Kidney (tissue), 14 donors: ENCODE data around the gene NEUROG2. TPM values are rescaled to one million over a fixed set of nuclear protein-coding genes. Genes with fewer than 3 reads are reported as not detected.
A peak's percentile ranks its signal among the peaks of the same experiment; 100 is the strongest.

Experiments used
- DNase-seq, 5 donors: peaks; one replicate each; pipeline ENCODE4 v3.0.0-alpha.2; 2013 to 2020
- FAIRE-seq: peaks from 2 replicates; lab custom pipeline; 2012; peaks lifted over from hg19 to GRCh38; lab: Jason Lieb, UNC
- H3K27ac ChIP-seq, 2 donors: one replicate each; pipeline ENCODE4 v1.7.0; 2013; ENCODE audit warnings: low read depth in 2 of 2, low read length in 2 of 2, inconsistent platforms in 1 of 2
- H3K27me3 ChIP-seq: one replicate; pipeline ENCODE4 v1.7.1; 2013; ENCODE audit warnings: low read length, inconsistent platforms; ENCODE audit not compliant: control insufficient read depth, insufficient read depth
- H3K36me3 ChIP-seq, 3 donors: one replicate each; pipeline versions ENCODE4 v1.7.0 to v1.7.1; 2013; ENCODE audit warnings: low read length in 3 of 3, control low read depth in 1 of 3, inconsistent platforms in 1 of 3; ENCODE audit not compliant: insufficient read depth in 3 of 3, control insufficient read depth in 2 of 3
- H3K4me1 ChIP-seq, 3 donors: one replicate each; pipeline versions ENCODE4 v1.7.0 to v1.7.1; 2013; ENCODE audit warnings: low read length in 3 of 3, inconsistent platforms in 1 of 3, low read depth in 1 of 3; ENCODE audit not compliant: control insufficient read depth in 2 of 3, insufficient read depth in 2 of 3
- H3K4me3 ChIP-seq, 3 donors: one replicate each; pipeline versions ENCODE4 v1.7.0 to v1.8.1; 2013; ENCODE audit warnings: low read length in 3 of 3, control low read depth in 1 of 3, inconsistent platforms in 1 of 3
- H3K9ac ChIP-seq, 3 donors: one replicate each; pipeline versions ENCODE4 v1.7.0 to v1.7.1; 2013; ENCODE audit warnings: low read length in 3 of 3, control low read depth in 1 of 3, inconsistent platforms in 1 of 3
- H3K9me3 ChIP-seq, 3 donors: one replicate each; pipeline versions ENCODE4 v1.7.0 to v1.7.1; 2013; ENCODE audit warnings: low read length in 3 of 3, control low read depth in 1 of 3, inconsistent platforms in 1 of 3; ENCODE audit not compliant: control insufficient read depth in 2 of 3, insufficient read depth in 1 of 3
- intact Hi-C: fragments of 100-400 bp; cut with DNase I; formaldehyde crosslinking; loops from one replicate; pipeline ENCODE4 v1.11.1; 2022
- polyA plus RNA-seq: library from polyadenylated mRNA; stranded (reverse); fragments of 350-450 nt; fragmentation: Illumina TruSeq; extraction: RNeasy Lipid Tissue Mini Kit (QIAGEN cat#74804); gene quantifications from one replicate; pipeline ENCODE4 v1.2.3, GENCODE V29; 2014; ENCODE audit warnings: low read depth, low replicate concordance; ENCODE audit not compliant: insufficient read depth
- total RNA-seq: library from RNA; stranded (reverse); fragmentation: NEBNext Ultra II Directional; extraction: Animal tissue kit (Norgen Biotek cat#: 25700); gene quantifications from one replicate; pipeline ENCODE4 v1.2.1, GENCODE V29; 2021
- TF ChIP-seq, protein P1 (sequence below): IDR thresholded peaks from 3 replicates; pipeline ENCODE4 v1.5.1; 2012; ENCODE audit warnings: mild to moderate bottlenecking, moderate library complexity, borderline replicate concordance; ENCODE audit not compliant: insufficient read depth; ENCODE audit errors: extremely low read depth
- donor health status: control.
- donor health status: control.
- donor health status: control.
- donor health status: control.
- donor health status: control.
- donor health status: DM: yes; HTN: yes; CAD: no.
- donor health status: Normal renal cell carcinoma (clear cell type).

The NEUROG2 gene
- total and polyA plus RNA-seq, 2 donors from 2014 or later: not detected

DNA sequence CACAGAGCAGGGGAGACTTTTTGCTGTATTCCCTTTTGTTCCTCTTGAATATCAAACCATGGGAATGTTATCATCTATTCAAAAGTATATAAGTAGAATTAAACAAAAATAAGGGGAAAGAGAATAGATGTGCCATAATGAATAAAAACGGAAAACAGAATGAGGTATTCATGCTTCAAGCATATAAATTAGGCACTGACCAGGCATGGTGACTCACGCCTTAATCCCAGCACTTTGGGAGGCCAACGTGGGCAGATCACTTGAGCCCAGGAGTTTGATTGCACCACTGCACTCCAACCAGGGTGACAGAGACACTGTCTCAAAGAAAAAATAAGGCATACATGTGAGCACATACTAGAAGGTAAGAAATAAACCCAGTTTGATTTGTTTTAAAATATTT, 16.3 kb upstream of the NEUROG2 start:
- no peaks in the 10 kb centered on the region for H3K9me3 ChIP-seq
- H3K27ac ChIP-seq: no peak overlapping the region
- no peaks in the 10 kb centered on the region for H3K36me3 ChIP-seq
- H3K4me1 ChIP-seq: no peaks in the 10 kb centered on the region
- FAIRE-seq (no peak), DNase-seq (no peak)
- TF ChIP-seq, protein P1, sequence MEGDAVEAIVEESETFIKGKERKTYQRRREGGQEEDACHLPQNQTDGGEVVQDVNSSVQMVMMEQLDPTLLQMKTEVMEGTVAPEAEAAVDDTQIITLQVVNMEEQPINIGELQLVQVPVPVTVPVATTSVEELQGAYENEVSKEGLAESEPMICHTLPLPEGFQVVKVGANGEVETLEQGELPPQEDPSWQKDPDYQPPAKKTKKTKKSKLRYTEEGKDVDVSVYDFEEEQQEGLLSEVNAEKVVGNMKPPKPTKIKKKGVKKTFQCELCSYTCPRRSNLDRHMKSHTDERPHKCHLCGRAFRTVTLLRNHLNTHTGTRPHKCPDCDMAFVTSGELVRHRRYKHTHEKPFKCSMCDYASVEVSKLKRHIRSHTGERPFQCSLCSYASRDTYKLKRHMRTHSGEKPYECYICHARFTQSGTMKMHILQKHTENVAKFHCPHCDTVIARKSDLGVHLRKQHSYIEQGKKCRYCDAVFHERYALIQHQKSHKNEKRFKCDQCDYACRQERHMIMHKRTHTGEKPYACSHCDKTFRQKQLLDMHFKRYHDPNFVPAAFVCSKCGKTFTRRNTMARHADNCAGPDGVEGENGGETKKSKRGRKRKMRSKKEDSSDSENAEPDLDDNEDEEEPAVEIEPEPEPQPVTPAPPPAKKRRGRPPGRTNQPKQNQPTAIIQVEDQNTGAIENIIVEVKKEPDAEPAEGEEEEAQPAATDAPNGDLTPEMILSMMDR: no peak
- H3K9ac ChIP-seq: no peak overlapping the region
- intact Hi-C loops: no loop called here
- H3K4me3 ChIP-seq: no peak overlapping the region
- H3K27me3 ChIP-seq: no peaks in the 10 kb centered on the region

DNA sequence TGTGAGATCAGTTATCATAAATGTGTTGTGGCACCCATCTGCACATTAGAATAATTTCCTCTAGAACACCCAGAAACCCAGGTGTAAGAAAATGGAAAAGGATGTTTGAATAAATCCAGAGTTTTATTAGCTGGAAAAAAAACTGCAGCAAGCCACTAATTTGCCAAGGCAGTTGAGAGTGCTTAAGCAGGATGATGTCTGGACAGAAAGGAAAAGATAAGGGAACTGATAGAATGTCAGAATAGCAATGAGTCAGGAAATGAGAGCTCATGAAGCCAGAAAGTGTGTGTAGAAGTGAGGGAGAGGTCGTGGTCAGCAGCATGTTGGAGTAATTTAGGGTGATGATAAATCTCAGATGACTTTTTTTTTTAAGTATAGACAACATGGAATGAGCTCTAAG, 15.2 kb upstream of the NEUROG2 start:
- Histone ChIP-seq H3K4me1 (no peaks in the 10 kb centered on the region), H3K4me3 (no peak overlapping the region), H3K36me3 (no peaks in the 10 kb centered on the region), H3K9ac (no peak overlapping the region), H3K9me3 (no peaks in the 10 kb centered on the region), H3K27ac (no peak overlapping the region), H3K27me3 (no peaks in the 10 kb centered on the region)
- TF ChIP-seq, protein P1: no peak
- intact Hi-C loops: no loop called here
- no peak for DNase-seq
- FAIRE-seq: no peak

DNA sequence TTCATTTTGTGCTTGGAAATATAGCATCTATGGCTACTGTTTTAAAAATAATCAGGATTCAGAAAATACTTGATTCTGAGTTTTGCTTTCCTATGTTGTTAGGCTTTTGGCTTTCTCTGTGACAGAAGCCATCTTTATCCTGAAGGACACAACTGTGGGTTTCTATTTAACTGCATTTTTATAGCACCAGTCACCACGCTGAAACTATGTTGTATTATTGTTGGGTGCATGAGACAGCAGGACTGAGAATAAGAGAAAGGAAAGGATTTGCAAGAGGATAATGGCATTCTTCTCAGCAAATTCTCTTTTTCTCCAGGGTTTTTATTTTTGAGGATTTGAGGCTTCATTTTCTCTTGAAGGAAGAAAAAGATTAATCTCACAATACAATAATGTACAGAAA, 10.1 kb upstream of the NEUROG2 start:
- Histone ChIP-seq H3K27me3 (peaks cover 30% of the 10 kb centered on the region), H3K4me1 (peaks cover 0 to 5% (median 0%) of the 10 kb centered on the region in 3 donors), H3K9me3 (no peaks in the 10 kb centered on the region), H3K9ac (no peak overlapping the region), H3K36me3 (no peaks in the 10 kb centered on the region), H3K27ac (no peak overlapping the region), H3K4me3 (no peak overlapping the region)
- TF ChIP-seq, protein P1: no peak
- DNase-seq (no peak), FAIRE-seq (no peak)
- intact Hi-C loops: no loop called here

DNA sequence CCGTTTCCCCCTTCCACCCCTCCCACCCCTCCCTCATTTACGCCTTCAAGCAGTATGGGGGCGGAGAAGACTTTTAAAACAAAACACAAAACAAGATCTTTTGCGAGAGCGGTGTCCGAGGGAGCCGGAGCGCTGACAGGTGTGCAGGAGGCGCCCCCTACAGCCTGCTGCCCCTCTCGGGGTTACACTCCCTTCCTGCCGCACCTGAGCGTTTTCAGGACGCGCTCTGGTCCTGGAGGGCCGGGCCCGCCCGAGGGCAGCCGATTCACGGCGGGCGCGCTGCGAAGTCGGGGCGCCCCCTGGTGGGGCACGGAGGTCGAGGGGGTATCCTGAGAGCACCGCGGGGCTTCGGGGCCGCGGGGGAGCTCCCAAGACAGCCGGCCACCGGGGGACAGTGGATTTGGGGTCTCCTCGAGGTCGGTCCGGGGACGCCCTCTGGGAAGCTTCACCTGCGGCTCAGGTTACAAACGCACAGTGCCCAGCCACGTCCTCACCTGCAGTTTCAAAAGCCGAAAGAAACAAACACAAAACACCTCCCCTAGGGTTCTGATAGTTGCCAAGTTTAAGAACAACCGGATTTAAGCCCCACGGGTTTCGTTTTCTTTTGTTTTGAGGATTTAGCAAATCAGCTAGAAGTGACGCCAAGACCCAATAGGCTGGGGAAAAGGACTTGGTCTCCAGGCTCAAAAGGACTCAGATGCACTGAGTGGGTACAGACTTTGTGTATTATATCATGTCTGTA, 8.0 kb upstream of the NEUROG2 start:
- peak overlapping the region in 1 of 3 donors; percentile 41 for H3K4me3 ChIP-seq
- DNase-seq (peak; percentile 80 to 86 (median 82)), FAIRE-seq (no peak)
- TF ChIP-seq, protein P1: peak; percentile 47
- H3K27me3 ChIP-seq: peaks cover 49% of the 10 kb centered on the region
- no peak overlapping the region for H3K27ac ChIP-seq
- peaks cover 0 to 5% (median 0%) of the 10 kb centered on the region in 3 donors for H3K4me1 ChIP-seq
- H3K36me3 ChIP-seq: no peaks in the 10 kb centered on the region
- H3K9ac ChIP-seq: no peak overlapping the region
- H3K9me3 ChIP-seq: no peaks in the 10 kb centered on the region
- intact Hi-C loops: no loop called here
